ENCODE measurements around the gene KLK3. TPM values are rescaled to one million over a fixed set of nuclear protein-coding genes. Genes with fewer than 3 reads are reported as not detected.

Gene KLK3
- total and polyA plus RNA-seq, 2 of the 4 experiments (the other 2 are of a cell fraction): not detected

- no peak overlapping the region for H3K4ac ChIP-seq (ENCODE audit: low read depth, low read length)
- ATAC-seq (ENCODE audit: low read depth) (peak; percentile 64), DNase-seq (no peak)
- no peak overlapping the region; the same call in 1 of the 2 replicates for H3K23ac ChIP-seq (ENCODE audit: low read depth, low read length)
- H3K36me3 ChIP-seq (ENCODE audit: control insufficient read depth, insufficient read depth, low read length): no peaks in the 10 kb centered on the region
- 42% methylated on average over 3 of the region's 13 CpGs; no CpG with 5 or more reads in 1 of the 2 experiments for WGBS, 2 experiments (ENCODE audit: extremely low coverage in 2 of 2, insufficient read length in 1 of 2)
- H3K9me3 ChIP-seq (ENCODE audit: control insufficient read depth, insufficient read depth, low read length): no peaks in the 10 kb centered on the region
- H3K18ac ChIP-seq (ENCODE audit: low read depth, low read length): no peak overlapping the region; the same call in 1 of the 2 replicates
- ChIA-PET CTCF (no interaction called here), POLR2A (ENCODE audit: unreplicated experiment) (no interaction called here)
- peak overlapping the region; percentile 91 for H3K4me2 ChIP-seq (ENCODE audit: low read depth, low read length)
- no peak overlapping the region for H4K91ac ChIP-seq (ENCODE audit: insufficient read depth, low read depth, low read length)
- H2BK5ac ChIP-seq (ENCODE audit: low read depth, low read length, poor library complexity, severe bottlenecking): no peak overlapping the region
- H3K27ac ChIP-seq (ENCODE audit: insufficient read depth, low read length): no peak overlapping the region
- no peak overlapping the region for H3K14ac ChIP-seq (replicated peaks; ENCODE audit: low read depth, low read length)
- intact Hi-C loops (cut with micrococcal nuclease): no loop called here
- H2BK15ac ChIP-seq (ENCODE audit: low read depth, low read length): no peak overlapping the region
- H4K20me1 ChIP-seq (ENCODE audit: insufficient read depth, low read length): no peaks in the 10 kb centered on the region
- H3K9ac ChIP-seq (ENCODE audit: low read depth, low read length): peak overlapping the region; percentile 54
- no peaks in the 10 kb centered on the region for H3K27me3 ChIP-seq (ENCODE audit: control insufficient read depth, insufficient read depth, low read length)
- no peaks in the 10 kb centered on the region for H3K79me1 ChIP-seq (ENCODE audit: low read depth in 1 of 2, low read length in 2 of 2)
- no peak overlapping the region for H2BK120ac ChIP-seq (ENCODE audit: low read depth, low read length)
- TF ChIP-seq MXI1 (IDR thresholded peaks at IDR 0.05; ENCODE audit: borderline replicate concordance, low read depth, low read length): no peak
- TF ChIP-seq CEBPB (IDR thresholded peaks at IDR 0.05; ENCODE audit: low read depth, low read length): no peak
- TF ChIP-seq SMC3 (IDR thresholded peaks at IDR 0.05; ENCODE audit: low read depth, low read length): no peak
- TF ChIP-seq MAZ (IDR thresholded peaks at IDR 0.05; ENCODE audit: borderline replicate concordance, low read depth, low read length): no peak
- TF ChIP-seq POLR2A (IDR thresholded peaks at IDR 0.05; ENCODE audit: low read depth, low read length): no peak
- no peak for TF ChIP-seq MAFK (IDR thresholded peaks at IDR 0.05; ENCODE audit: low read depth, low read length)
- TF ChIP-seq CHD1 (IDR thresholded peaks at IDR 0.05; ENCODE audit: low read depth, low read length): no peak
- TF ChIP-seq, protein P1, sequence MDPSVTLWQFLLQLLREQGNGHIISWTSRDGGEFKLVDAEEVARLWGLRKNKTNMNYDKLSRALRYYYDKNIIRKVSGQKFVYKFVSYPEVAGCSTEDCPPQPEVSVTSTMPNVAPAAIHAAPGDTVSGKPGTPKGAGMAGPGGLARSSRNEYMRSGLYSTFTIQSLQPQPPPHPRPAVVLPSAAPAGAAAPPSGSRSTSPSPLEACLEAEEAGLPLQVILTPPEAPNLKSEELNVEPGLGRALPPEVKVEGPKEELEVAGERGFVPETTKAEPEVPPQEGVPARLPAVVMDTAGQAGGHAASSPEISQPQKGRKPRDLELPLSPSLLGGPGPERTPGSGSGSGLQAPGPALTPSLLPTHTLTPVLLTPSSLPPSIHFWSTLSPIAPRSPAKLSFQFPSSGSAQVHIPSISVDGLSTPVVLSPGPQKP (IDR thresholded peaks at IDR 0.05; ENCODE audit: borderline replicate concordance, low read depth, low read length): no peak
- TF ChIP-seq RCOR1 (IDR thresholded peaks at IDR 0.05; ENCODE audit: insufficient replicate concordance, low read length): no peak
- TF ChIP-seq NFE2L2 (IDR thresholded peaks at IDR 0.05; ENCODE audit: low read depth, low read length): no peak
- peak overlapping the region; percentile 94 for H2AFZ ChIP-seq (replicated peaks; ENCODE audit: low read length, poor library complexity)
- H4K8ac ChIP-seq (ENCODE audit: low read depth in 2 of 2, low read length in 2 of 2): peak overlapping the region; percentile 41 to 86; a peak in 2 of 4 replicates
- H3K4me1 ChIP-seq (ENCODE audit: control insufficient read depth, insufficient read depth, low read length): no peaks in the 10 kb centered on the region
- dilution Hi-C loops (cut with HindIII; ENCODE audit: low sequenced_read_pairs, unreplicated experiment): no loop called here
- peak overlapping the region; percentile 69 for H3K4me3 ChIP-seq (ENCODE audit: insufficient read depth, low read depth, low read length)
- no peak overlapping the region for H3K56ac ChIP-seq (ENCODE audit: extremely low read depth, insufficient read depth, low read length)
- H2AK5ac ChIP-seq (ENCODE audit: low read depth, low read length): no peak overlapping the region
- in situ Hi-C loops (cut with MboI; ENCODE audit: low sequenced_read_pairs): no loop called here
- H2AK9ac ChIP-seq (replicated peaks; ENCODE audit: low read depth, low read length, poor library complexity): peak overlapping the region; percentile 17
- H2BK20ac ChIP-seq (ENCODE audit: low read depth, low read length): no peak overlapping the region
- no peaks in the 10 kb centered on the region for H3K9me1 ChIP-seq (ENCODE audit: insufficient read depth, low read length)
- no TSS peak for BruUV-seq (replicated peaks)
- H4K5ac ChIP-seq (ENCODE audit: low read depth, low read length): no peak overlapping the region
These were observed 19.5 kb upstream of the KLK3 start for GRCh38 chr19:50835103-50835784.
